ENCODE data around the gene C13orf42. TPM values are rescaled to one million over a fixed set of nuclear protein-coding genes. Genes with fewer than 3 reads are reported as not detected.

The C13orf42 gene
- total and polyA plus RNA-seq, 2 experiments from 2014 or later = 9.4 to 96.5 TPM

DNA sequence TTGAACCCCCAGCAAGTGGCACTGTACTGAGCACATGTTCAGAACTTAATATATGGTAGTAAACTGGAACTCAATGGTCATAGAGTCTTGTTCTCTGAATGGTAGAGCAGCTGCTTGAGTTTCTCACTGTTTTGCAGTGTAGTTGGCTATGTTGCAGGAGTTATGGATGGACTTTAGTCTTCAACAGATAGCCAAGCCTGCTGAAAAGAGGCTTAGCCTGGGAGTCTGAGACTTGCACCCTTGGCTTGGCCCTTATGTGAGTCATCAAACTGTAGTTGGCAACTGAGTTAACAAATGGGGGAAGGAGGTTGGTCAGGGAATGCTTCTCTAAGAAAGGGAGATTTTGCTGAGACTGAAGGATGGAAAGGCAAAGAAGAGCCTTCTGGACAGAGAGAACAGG lies 62.5 kb downstream of the C13orf42 start:
- ATAC-seq (no peak), DNase-seq (ENCODE audit: low spot score) (no peak)
- no peaks in the 10 kb centered on the region for H3K9me3 Mint-ChIP-seq
- H3K4me1 Mint-ChIP-seq = no peaks in the 10 kb centered on the region
- H3K4me3 Mint-ChIP-seq = no peak overlapping the region
- Histone ChIP-seq H2AFZ (no peak overlapping the region), H4K20me1 (replicated peaks; ENCODE audit: insufficient read depth) (no peaks in the 10 kb centered on the region), H3K36me3 (ENCODE audit: insufficient read depth) (no peaks in the 10 kb centered on the region), H3K27ac (ENCODE audit: low read depth) (no peak overlapping the region), H3F3A (replicated peaks; ENCODE audit: low read depth) (no peaks in the 10 kb centered on the region), H3K27me3 (ENCODE audit: insufficient read depth) (no peaks in the 10 kb centered on the region), H3K4me2 (no peak overlapping the region), H3K4me3 (no peak overlapping the region), H3K9me2 (ENCODE audit: insufficient read depth) (no peaks in the 10 kb centered on the region; the same call in none of the 2 replicates), H3K79me2 (replicated peaks; ENCODE audit: insufficient read depth) (no peaks in the 10 kb centered on the region), H3K4me1 (ENCODE audit: insufficient read depth) (no peaks in the 10 kb centered on the region)
- no peak overlapping the region for H3K27ac Mint-ChIP-seq
- H3K36me3 Mint-ChIP-seq (ENCODE audit: low read depth) = no peaks in the 10 kb centered on the region
- H3K27me3 Mint-ChIP-seq (ENCODE audit: insufficient read depth, low read depth, poor library complexity) = no peaks in the 10 kb centered on the region
- TF ChIP-seq, protein P1, sequence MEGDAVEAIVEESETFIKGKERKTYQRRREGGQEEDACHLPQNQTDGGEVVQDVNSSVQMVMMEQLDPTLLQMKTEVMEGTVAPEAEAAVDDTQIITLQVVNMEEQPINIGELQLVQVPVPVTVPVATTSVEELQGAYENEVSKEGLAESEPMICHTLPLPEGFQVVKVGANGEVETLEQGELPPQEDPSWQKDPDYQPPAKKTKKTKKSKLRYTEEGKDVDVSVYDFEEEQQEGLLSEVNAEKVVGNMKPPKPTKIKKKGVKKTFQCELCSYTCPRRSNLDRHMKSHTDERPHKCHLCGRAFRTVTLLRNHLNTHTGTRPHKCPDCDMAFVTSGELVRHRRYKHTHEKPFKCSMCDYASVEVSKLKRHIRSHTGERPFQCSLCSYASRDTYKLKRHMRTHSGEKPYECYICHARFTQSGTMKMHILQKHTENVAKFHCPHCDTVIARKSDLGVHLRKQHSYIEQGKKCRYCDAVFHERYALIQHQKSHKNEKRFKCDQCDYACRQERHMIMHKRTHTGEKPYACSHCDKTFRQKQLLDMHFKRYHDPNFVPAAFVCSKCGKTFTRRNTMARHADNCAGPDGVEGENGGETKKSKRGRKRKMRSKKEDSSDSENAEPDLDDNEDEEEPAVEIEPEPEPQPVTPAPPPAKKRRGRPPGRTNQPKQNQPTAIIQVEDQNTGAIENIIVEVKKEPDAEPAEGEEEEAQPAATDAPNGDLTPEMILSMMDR (conservative IDR thresholded peaks at IDR 0.05; ENCODE audit: low read depth in 2 of 2) = no peak
- TF ChIP-seq EZH2phosphoT487 (IDR thresholded peaks at IDR 0.05; ENCODE audit: unreplicated experiment) (no peak), ZNF331 (CRISPR knock-in tag; IDR thresholded peaks at IDR 0.05; ENCODE audit: low read depth) (no peak), ZNF114 (CRISPR knock-in tag; IDR thresholded peaks at IDR 0.05) (no peak), EZH2 (IDR thresholded peaks at IDR 0.05; ENCODE audit: low read depth, unreplicated experiment) (no peak), CREB1 (CRISPR knock-in tag; IDR thresholded peaks at IDR 0.05; ENCODE audit: low read depth) (no peak), STAT1 (IDR thresholded peaks at IDR 0.05; ENCODE audit: unreplicated experiment) (no peak), NANOG (IDR thresholded peaks at IDR 0.05; ENCODE audit: borderline replicate concordance) (no peak), JUNB (IDR thresholded peaks at IDR 0.05; ENCODE audit: unreplicated experiment) (no peak), POLR2AphosphoS5 (IDR thresholded peaks at IDR 0.05; ENCODE audit: low read depth) (no peak)
- TF ChIP-seq, protein P2, sequence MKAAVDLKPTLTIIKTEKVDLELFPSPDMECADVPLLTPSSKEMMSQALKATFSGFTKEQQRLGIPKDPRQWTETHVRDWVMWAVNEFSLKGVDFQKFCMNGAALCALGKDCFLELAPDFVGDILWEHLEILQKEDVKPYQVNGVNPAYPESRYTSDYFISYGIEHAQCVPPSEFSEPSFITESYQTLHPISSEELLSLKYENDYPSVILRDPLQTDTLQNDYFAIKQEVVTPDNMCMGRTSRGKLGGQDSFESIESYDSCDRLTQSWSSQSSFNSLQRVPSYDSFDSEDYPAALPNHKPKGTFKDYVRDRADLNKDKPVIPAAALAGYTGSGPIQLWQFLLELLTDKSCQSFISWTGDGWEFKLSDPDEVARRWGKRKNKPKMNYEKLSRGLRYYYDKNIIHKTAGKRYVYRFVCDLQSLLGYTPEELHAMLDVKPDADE (IDR thresholded peaks at IDR 0.05) = no peak
- TF ChIP-seq, protein P3, sequence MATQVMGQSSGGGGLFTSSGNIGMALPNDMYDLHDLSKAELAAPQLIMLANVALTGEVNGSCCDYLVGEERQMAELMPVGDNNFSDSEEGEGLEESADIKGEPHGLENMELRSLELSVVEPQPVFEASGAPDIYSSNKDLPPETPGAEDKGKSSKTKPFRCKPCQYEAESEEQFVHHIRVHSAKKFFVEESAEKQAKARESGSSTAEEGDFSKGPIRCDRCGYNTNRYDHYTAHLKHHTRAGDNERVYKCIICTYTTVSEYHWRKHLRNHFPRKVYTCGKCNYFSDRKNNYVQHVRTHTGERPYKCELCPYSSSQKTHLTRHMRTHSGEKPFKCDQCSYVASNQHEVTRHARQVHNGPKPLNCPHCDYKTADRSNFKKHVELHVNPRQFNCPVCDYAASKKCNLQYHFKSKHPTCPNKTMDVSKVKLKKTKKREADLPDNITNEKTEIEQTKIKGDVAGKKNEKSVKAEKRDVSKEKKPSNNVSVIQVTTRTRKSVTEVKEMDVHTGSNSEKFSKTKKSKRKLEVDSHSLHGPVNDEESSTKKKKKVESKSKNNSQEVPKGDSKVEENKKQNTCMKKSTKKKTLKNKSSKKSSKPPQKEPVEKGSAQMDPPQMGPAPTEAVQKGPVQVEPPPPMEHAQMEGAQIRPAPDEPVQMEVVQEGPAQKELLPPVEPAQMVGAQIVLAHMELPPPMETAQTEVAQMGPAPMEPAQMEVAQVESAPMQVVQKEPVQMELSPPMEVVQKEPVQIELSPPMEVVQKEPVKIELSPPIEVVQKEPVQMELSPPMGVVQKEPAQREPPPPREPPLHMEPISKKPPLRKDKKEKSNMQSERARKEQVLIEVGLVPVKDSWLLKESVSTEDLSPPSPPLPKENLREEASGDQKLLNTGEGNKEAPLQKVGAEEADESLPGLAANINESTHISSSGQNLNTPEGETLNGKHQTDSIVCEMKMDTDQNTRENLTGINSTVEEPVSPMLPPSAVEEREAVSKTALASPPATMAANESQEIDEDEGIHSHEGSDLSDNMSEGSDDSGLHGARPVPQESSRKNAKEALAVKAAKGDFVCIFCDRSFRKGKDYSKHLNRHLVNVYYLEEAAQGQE (IDR thresholded peaks at IDR 0.05; ENCODE audit: unreplicated experiment) = no peak
- TF ChIP-seq, protein P4, sequence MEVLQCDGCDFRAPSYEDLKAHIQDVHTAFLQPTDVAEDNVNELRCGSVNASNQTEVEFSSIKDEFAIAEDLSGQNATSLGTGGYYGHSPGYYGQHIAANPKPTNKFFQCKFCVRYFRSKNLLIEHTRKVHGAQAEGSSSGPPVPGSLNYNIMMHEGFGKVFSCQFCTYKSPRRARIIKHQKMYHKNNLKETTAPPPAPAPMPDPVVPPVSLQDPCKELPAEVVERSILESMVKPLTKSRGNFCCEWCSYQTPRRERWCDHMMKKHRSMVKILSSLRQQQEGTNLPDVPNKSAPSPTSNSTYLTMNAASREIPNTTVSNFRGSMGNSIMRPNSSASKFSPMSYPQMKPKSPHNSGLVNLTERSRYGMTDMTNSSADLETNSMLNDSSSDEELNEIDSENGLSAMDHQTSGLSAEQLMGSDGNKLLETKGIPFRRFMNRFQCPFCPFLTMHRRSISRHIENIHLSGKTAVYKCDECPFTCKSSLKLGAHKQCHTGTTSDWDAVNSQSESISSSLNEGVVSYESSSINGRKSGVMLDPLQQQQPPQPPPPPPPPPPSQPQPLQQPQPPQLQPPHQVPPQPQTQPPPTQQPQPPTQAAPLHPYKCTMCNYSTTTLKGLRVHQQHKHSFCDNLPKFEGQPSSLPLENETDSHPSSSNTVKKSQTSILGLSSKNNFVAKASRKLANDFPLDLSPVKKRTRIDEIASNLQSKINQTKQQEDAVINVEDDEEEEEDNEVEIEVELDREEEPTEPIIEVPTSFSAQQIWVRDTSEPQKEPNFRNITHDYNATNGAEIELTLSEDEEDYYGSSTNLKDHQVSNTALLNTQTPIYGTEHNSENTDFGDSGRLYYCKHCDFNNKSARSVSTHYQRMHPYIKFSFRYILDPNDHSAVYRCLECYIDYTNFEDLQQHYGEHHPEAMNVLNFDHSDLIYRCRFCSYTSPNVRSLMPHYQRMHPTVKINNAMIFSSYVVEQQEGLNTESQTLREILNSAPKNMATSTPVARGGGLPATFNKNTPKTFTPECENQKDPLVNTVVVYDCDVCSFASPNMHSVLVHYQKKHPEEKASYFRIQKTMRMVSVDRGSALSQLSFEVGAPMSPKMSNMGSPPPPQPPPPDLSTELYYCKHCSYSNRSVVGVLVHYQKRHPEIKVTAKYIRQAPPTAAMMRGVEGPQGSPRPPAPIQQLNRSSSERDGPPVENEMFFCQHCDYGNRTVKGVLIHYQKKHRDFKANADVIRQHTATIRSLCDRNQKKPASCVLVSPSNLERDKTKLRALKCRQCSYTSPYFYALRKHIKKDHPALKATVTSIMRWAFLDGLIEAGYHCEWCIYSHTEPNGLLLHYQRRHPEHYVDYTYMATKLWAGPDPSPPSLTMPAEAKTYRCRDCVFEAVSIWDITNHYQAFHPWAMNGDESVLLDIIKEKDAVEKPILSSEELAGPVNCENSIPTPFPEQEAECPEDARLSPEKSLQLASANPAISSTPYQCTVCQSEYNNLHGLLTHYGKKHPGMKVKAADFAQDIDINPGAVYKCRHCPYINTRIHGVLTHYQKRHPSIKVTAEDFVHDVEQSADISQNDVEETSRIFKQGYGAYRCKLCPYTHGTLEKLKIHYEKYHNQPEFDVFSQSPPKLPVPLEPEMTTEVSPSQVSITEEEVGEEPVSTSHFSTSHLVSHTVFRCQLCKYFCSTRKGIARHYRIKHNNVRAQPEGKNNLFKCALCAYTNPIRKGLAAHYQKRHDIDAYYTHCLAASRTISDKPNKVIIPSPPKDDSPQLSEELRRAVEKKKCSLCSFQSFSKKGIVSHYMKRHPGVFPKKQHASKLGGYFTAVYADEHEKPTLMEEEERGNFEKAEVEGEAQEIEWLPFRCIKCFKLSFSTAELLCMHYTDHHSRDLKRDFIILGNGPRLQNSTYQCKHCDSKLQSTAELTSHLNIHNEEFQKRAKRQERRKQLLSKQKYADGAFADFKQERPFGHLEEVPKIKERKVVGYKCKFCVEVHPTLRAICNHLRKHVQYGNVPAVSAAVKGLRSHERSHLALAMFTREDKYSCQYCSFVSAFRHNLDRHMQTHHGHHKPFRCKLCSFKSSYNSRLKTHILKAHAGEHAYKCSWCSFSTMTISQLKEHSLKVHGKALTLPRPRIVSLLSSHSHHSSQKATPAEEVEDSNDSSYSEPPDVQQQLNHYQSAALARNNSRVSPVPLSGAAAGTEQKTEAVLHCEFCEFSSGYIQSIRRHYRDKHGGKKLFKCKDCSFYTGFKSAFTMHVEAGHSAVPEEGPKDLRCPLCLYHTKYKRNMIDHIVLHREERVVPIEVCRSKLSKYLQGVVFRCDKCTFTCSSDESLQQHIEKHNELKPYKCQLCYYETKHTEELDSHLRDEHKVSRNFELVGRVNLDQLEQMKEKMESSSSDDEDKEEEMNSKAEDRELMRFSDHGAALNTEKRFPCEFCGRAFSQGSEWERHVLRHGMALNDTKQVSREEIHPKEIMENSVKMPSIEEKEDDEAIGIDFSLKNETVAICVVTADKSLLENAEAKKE (CRISPR knock-in tag; IDR thresholded peaks at IDR 0.05) = no peak

All from GM23338 (cell line).